AG09309 (cell line): ENCODE measurements around the gene MYCBP.

Experiments
- DNase-seq: peaks from one replicate; pipeline ENCODE4 v3.0.0-alpha.2; 2010; ENCODE audit warnings: low read depth
- H3K4me3 ChIP-seq: 2 replicates; pipeline ENCODE4 v1.5.1; 2011; ENCODE audit warnings: mild to moderate bottlenecking, low read depth, low read length, moderate library complexity; ENCODE audit not compliant: control insufficient read depth
- TF ChIP-seq, protein P1 (sequence below): IDR thresholded peaks from 2 replicates; pipeline ENCODE4 v1.5.1; 2011; ENCODE audit warnings: mild to moderate bottlenecking, low read depth, low read length, inconsistent platforms; ENCODE audit not compliant: insufficient read depth, control insufficient read depth; ENCODE audit errors: missing control alignments

MYCBP gene

DNA sequence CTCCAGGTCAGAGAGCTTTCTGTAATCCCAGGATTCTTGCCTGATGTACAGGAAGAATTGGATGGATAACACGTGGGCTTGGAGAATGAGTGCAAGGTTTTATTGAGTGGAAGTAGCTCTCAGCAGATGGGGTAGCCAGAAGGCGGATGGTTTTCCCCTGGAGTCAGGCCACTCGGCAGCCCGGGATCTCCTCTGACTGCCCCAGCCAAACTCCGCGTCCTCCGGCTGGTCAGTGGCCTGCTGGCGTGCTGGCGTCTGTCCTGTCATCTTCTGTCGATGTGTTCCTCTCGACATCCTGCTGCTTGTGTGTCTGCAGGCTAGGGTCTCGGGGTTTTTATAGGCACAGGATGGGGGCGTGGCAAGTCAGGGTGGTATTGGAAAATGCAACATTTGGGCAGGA lies 35.7 kb upstream of the MYCBP start:
- H3K4me3 ChIP-seq: no peak overlapping the region
- DNase-seq: no peak
- TF ChIP-seq, protein P1, sequence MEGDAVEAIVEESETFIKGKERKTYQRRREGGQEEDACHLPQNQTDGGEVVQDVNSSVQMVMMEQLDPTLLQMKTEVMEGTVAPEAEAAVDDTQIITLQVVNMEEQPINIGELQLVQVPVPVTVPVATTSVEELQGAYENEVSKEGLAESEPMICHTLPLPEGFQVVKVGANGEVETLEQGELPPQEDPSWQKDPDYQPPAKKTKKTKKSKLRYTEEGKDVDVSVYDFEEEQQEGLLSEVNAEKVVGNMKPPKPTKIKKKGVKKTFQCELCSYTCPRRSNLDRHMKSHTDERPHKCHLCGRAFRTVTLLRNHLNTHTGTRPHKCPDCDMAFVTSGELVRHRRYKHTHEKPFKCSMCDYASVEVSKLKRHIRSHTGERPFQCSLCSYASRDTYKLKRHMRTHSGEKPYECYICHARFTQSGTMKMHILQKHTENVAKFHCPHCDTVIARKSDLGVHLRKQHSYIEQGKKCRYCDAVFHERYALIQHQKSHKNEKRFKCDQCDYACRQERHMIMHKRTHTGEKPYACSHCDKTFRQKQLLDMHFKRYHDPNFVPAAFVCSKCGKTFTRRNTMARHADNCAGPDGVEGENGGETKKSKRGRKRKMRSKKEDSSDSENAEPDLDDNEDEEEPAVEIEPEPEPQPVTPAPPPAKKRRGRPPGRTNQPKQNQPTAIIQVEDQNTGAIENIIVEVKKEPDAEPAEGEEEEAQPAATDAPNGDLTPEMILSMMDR: no peak

DNA sequence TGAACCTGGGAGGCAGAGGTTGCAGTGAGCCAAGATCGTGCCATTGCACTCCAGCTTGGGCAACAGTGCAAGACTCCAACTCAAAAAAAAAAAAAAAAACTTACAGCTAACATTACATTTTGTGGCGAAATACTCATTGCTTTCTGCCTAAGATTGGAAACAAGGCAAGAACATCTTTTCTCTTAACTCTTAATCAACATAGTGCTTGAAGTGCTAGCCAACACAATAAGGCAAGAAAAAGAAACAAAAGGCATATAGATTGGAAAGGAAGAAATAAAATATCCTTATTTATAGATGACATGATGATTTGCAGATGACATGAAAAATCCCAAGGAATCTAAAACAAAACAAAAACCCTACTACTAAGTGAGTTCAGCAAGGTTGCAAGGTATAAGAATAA lies 32.8 kb upstream of the MYCBP start:
- TF ChIP-seq, protein P1: no peak
- no peak overlapping the region for H3K4me3 ChIP-seq
- DNase-seq: no peak

DNA sequence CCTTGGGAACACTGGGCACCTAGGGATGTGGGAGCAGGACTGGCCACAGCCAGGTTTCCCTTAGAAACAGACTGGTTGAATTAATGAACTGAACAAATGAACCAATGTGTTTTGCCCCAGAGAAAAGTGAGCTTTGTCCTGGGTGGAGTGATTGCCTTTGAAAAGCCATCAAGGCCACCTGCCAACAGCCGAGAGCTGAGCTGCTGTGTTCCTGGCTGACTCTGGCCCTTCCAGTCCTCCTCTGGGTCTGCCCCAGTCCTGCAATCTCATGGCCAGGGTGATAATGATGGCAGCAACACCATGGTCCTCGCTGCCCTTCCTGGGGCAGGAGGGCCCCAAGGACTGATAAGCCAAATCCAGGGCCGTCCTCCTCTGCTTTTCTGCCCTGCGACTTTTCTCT lies 26.4 kb upstream of the MYCBP start:
- DNase-seq: no peak
- H3K4me3 ChIP-seq: no peak overlapping the region
- TF ChIP-seq, protein P1: no peak

DNA sequence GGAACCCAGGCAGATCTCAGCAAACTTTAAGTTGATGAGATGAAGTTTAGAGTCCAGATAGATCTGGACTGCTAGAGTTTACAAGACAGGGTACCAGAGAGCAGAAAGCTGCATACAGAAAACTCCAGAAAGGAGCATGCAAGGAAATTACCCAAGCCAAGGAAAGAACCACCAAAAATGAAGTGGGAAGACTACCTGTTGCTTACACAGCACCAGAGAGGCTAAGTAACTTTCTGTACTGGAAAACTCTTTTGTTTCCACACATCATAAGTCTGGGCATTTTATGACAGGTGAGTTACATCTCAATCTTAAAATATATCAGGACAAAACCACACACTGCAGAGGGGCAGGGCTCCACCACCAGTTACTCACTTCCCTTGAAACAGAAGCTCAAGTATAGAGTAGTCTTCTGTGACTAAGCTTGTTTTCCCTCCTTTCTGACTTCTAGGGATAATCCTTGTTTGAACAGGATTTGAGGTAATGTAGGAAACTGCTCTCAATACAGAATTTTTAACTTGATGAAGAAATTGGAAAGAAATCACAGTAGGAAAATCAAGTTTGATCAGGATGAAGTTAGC lies 25.6 kb upstream of the MYCBP start:
- TF ChIP-seq, protein P1: no peak
- no peak overlapping the region for H3K4me3 ChIP-seq
- no peak for DNase-seq

DNA sequence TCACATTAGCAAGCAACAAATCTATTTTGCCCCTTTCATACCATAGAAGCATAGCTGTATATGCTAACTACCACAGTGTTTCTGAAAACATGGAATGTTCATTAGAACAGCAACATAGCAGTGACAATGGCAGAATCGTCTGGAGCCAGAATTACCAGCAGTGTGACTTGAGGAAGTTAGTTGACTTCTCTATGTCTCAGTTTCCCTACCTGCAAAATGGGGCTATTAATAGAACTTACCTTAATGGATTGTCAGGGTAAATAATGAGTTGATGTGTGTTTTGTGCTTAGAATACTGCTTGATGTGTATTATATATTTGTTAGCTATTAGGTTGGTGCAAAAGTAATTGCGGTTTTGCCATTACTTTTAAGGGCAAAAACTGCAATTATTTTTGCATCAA lies 23.0 kb upstream of the MYCBP start:
- H3K4me3 ChIP-seq: no peak overlapping the region
- DNase-seq: no peak
- TF ChIP-seq, protein P1: no peak

DNA sequence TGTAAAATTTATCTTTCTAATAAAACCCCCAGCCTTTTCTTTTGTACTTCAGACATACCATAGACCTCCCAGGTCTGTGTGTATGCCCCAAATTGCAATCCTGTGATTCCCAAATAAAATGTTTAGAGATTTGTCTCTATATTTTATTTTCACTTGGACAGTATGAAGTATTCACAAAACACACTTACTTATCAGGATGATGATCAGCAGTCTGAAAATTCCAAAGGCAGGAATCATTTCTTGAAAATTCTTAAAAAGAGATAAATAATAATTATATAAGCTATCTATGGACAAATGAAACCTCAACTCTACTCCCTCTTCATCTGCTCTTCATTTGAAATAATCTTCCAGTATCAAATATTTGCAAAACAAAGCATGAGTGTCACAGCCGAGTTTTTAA lies 19.8 kb upstream of the MYCBP start:
- H3K4me3 ChIP-seq: no peak overlapping the region
- TF ChIP-seq, protein P1: no peak
- no peak for DNase-seq

DNA sequence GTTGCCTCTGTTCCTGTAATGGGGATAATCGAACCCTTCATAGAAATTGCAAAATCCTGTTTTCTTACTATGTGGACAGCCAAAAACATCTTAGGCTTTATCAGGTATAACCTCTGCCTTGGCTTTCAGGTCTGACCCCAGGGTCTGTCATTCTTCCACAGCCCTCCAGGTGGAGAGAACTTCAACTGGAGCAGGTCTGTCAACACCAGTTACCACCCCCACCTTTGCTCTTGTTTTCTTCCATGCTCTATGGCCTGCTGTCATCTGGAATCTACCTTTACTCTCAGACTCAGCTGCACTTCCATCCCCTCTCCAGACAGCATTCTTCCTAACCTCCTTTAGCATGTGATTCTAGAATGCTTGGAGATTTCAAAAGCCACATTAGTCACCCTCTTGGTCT lies 18.6 kb upstream of the MYCBP start:
- TF ChIP-seq, protein P1: no peak
- H3K4me3 ChIP-seq: no peak overlapping the region
- no peak for DNase-seq
